ENCODE results near the gene MSH4. TPM values are rescaled to one million over a fixed set of nuclear protein-coding genes. Genes with fewer than 3 reads are reported as not detected.
"Not testable (repeated sequence)": the region's sequence is repeated elsewhere in the genome, so short reads cannot be mapped to it uniquely, and the experiment has no call there.

Gene MSH4
- total RNA-seq, 1 experiment from 2014 or later = not detected

DNA sequence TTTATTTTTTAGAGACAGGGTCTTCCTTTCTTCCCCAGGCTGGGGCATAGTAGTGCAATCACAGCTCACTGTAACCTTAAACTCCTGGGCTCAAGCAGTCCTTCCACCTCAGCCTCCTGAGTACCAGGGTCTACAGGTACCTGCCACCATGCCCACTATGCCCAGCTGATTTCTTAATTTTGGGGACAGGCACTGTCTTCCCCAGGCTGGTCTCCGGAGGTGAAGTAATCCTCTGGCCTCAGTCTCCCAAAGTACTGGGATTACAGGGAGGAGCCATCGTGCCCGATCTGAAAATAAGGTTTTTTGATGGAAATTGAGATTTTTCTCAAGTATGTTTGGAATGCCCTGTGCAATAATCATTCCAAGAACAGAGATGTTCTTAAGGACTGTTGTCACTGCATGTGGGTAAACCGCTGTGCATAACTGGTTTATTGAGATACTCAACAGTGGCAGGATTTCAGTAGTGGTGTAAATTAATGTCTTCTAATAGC lies 934 bp upstream of the MSH4 start:
- DNase-seq (ENCODE audit: low read depth) = no peak

- DNase-seq (ENCODE audit: low read depth) = peak; percentile 12
Measured at GRCh38 chr1:75797273-75797588, 549 bp downstream of the MSH4 start.

DNA sequence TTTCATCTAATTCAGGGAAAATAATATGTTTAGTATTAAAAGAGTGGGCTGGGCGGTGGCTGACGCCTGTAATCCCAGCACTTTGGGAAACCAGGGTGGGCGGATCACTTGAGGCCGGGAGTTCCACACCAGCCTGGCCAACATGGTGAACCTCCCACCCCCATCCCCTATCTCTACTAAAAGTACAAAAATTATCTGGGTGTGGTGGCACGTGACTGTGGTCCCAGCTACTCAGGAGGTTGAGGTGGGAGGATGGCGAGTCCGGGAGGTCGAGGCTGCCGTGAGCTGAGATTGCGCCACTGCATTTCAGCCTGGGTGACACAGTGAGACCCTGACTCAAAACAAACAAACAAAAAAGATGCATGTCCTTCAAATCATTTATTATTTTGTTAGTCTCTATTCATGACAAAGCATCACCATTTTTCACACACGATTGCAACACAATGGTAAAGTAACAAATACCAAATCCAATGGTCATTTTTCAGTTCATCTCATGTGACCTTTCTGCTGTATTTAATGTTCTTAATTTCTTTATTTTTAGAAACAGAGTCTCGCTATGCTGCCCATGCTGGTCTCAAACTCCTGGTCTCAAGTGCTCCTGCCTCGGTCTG lies 1.0 kb downstream of the MSH4 start:
- no peak for DNase-seq (ENCODE audit: low read depth)

DNA sequence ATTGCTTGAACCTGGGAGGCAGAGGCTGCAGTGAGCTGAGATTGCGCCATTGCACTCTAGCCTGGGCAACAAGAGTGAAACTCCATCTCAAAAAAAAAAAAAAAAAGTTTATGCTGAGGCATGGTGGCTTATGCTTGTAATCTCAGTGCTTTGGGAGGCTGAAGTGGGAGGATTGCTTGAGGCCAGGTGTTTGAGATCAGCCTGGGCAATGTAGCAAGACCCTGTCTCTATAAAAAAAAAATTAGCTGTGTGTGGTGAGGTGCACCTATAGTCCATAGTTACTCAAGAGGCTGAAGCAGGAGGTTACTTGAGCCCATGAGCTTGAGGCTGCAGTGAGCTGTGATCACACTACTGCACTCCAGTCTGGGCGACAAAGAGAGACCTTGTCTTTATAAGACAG lies 4.8 kb downstream of the MSH4 start:
- not testable (repeated sequence) for DNase-seq (ENCODE audit: low read depth)

DNA sequence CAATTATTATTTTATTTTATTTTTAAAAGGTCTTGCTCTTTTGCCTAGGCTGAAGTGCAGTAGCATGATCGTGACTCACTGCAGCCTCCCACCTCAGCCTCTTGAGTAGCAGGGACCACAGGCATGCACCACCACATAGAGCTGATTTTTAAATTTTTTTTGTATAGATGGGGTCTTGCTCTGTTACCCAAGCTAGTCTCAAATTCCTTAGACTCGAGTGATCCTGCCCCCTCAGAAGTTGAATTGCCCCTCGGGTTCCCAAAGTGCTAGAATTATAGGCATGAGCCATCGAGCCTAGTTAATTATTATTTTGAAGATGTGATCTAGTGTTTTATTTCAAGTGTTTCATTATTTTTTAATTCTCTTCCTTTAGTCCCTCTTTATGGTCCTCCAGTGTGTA lies 12.2 kb downstream of the MSH4 start:
- no peak for DNase-seq (ENCODE audit: low read depth)

- not testable (repeated sequence) for DNase-seq (ENCODE audit: low read depth)
Measured at GRCh38 chr1:75810113-75810512, 13.4 kb downstream of the MSH4 start.

GRCh38 chr1:75811211-75811981 lies 14.7 kb downstream of the MSH4 start:
- no peak for DNase-seq (ENCODE audit: low read depth)

GRCh38 chr1:75812065-75812464 lies 15.4 kb downstream of the MSH4 start:
- no peak for DNase-seq (ENCODE audit: low read depth)

DNA sequence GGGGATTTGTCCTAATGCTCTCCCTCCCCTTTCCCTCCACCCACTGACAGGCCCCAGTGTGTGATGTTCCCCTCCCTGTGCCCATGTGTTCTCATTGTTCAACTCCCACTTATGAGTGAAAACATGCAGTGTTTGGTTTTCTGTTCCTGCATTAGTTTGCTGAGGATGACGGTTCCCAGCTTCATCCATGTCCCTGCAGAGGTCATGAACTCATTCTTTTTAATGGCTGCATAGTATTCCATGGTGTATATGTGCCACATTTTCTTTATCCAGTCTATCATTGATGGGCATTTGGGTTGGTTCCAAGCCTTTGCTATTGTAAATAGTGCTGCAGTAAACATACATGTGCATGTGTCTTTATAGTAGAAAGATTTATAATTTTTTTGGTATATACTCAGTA lies 26.9 kb downstream of the MSH4 start:
- DNase-seq (ENCODE audit: low read depth) = not testable (repeated sequence)

DNA sequence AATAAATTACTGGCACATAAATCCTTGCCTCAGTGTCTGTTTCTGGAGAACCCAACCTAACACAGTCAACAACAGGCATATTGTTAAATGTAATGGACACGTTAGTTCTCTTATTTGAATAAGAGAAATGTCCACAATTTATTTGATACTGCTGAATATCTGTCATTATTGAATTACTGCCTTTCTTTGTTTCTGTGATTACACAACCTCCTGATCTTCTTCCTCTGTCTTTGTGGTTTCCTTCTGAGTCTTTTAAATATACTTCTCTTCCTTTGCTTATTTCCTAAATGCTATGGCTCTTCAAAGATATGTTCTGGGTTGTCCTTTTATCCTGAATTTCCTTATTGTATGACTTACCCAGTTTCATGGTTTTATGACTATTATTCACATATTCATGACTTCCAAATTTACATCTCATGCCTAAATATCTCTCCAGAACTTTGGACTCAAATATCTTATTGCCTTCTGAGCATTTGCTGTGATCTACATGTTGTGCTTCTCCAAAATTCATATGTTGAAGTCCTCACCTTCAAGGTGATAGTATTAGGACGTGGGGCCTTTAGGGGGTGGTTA lies 39.9 kb downstream of the MSH4 start:
- DNase-seq (ENCODE audit: low read depth) = no peak

- no peak for DNase-seq (ENCODE audit: low read depth)
Measured at GRCh38 chr1:75838079-75838478, 41.4 kb downstream of the MSH4 start.

DNA sequence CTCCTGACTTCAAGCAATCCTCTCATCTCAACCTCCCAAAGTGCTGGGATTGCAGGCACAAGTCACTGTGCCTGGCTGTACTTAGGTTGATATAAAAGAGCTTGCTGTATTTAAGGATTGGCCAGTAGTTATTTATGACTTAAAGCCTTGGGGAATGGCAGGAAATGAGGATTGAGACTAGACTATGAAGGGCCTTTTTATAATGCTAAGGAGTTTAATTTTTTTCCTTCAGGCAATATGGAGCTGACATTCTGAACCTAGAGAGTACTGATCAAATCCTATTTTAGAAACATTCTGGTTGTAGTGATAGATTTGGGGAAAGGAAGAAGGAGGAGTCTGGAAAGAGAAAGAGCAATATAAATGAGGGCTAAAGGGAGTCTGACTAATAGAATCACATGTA lies 44.7 kb downstream of the MSH4 start:
- peak; percentile 17 for DNase-seq (ENCODE audit: low read depth)

DNA sequence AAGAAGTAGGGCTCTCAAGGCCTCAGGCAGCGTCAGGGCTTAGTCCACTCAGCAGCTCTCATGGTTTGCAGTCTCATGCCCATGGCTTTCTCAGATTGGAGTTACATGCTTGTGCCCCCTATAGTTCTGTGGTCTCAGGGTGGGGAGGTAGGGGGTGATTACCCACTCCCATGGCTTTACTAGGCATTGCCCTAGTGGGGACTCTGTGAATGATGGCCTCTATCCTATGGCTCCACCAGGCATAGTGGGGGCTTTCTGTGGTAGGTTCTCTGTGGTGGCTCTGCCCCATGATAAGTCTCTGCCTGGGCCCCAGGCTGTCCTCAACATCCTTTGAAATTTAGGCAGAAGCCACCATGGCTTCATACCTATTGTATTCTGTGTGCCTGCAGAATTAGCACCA lies 48.9 kb downstream of the MSH4 start:
- no peak for DNase-seq (ENCODE audit: low read depth)

GRCh38 chr1:75855010-75855409 lies 58.3 kb downstream of the MSH4 start:
- DNase-seq (ENCODE audit: low read depth) = peak; percentile 42

- no peak for DNase-seq (ENCODE audit: low read depth)
Measured at GRCh38 chr1:75855734-75856133, 59.1 kb downstream of the MSH4 start.

GRCh38 chr1:75861831-75862230 lies 65.1 kb downstream of the MSH4 start:
- DNase-seq (ENCODE audit: low read depth) = no peak

GRCh38 chr1:75870951-75871350 lies 74.3 kb downstream of the MSH4 start:
- DNase-seq (ENCODE audit: low read depth) = peak; percentile 2

DNA sequence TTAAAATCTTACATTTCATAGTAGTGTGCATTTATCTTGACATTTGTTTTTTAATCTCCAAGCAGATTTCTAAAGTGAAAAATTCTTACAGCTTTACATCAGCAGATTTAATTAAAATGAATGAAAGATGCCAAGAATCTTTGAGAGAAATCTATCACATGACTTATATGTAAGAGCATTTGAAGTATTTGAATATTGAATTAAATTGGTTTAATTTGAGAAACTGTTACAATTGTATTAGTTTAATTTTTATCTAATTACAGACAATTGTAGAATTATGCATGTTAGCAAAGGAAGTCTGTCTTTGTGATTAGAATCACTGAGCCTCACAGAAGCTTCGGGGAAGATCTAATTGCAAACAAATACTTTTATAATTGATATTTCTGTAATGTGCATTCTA lies 83.3 kb downstream of the MSH4 start:
- no peak for DNase-seq (ENCODE audit: low read depth)

DNA sequence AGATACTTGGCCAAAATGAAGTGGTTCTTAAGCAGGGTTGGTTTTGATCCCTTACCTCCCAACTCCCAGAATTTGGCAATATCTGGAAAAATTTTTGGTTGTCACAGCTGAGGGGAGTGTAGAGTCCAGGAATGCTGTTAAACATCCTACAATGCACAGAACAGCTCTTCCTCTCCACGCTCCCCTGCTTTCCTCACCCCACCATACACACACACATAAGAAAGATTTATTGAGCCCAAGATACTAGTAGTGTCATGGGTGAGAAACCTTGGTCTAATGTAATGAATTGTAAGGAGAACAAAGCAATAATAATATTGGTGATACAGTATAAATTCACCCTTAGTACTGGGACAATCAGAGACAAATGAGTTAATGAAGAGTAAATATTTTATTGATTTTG lies 87.8 kb downstream of the MSH4 start:
- DNase-seq (ENCODE audit: low read depth) = no peak

GRCh38 chr1:75901371-75901770 lies 104.7 kb downstream of the MSH4 start:
- DNase-seq (ENCODE audit: low read depth) = no peak

DNA sequence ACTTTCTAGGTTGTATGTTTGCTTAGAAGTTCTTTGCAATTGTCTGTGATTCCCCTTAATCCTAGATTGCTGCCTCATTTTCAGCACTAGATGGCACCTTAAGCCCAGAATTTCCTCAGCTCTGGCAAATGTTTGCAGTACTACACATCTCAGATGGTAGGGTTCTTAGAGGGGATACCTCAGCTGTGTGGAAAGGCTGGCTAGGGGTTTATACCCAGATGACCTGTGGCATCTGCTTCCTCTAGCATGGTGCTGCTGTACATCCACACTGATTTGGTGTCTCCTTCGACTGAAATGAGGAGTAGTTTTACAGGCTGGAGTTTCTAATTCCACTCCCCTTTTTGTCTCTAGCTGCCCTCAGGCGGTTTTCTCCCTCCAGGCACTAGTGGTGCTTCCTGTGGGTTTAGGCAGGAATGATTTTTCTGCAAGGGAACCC lies 112.1 kb downstream of the MSH4 start:
- DNase-seq (ENCODE audit: low read depth) = peak; percentile 70

GRCh38 chr1:75916834-75917233 lies 120.2 kb downstream of the MSH4 start:
- no peak for DNase-seq (ENCODE audit: low read depth)

GRCh38 chr1:75922698-75923097 lies 126.0 kb downstream of the MSH4 start:
- DNase-seq (ENCODE audit: low read depth) = no peak
